GM19438 (cell line): ENCODE results near the gene EHD1.

ENCODE experiments used
- ATAC-seq: cut with Tn5 transposase; IDR thresholded peaks from one replicate; pipeline ENCODE4 v1.9.1; 2021; ENCODE audit warnings: low read depth; ENCODE audit not compliant: unreplicated experiment

The EHD1 gene

DNA sequence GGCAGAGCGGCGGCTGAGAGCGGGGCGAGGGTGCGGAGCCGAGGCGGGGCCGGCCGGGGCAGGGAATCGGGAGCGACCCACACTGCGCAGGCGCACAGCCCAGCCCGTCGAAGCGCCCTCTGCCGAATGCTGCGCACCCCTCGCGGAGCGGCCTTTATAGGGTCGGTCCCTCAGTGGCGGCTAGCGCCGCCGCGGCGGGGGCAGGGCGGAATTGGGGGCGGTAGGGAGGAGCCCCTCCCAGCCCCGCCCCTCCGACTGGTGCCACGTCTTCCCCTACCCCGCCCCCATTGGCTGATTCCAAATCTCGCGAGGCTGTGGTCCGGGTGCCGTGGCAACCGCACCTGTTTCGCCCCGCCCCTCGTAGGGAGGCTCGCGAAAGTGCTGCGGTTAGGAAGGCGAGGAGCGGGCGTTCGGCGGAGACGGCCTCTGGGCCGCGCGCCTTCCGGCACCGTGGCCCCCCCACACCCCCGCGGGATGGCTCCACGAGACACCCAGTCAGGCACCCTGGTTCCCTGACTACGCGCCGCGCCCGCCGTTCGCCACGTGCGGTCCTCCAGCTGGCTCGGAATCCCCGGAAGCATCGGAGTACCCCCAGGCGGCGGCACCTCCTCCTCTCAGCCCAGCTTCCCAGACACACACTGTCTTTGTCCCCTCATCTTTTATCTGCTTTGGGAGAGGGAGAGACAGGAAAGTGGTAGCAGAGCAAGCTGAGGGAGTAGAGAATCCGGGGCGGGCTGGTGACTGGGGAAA lies at the start of gene EHD1:
TSS of gene EHD1 (minus strand) at position 128 of the 750 bp plus-strand sequence. CDS start 157 bp downstream, outside the sequence.
- peak; percentile 47 for ATAC-seq

DNA sequence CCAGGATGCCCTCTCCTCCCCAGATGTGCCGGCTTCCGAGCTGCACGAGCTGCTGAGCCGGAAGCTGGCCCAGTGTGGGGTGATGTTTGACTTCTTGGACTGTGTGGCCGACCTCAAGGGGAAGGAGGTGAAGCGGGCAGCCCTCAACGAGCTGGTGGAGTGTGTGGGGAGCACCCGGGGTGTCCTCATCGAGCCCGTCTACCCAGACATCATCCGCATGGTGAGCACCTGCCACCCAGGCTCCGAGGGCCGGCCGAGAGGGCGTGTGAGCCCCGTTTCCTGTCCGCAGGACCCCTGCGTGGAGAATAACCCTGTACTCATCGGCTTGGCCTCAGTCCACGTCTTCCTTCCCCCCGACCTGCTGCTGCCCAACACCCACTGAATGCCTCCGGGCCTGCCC lies 48.3 kb upstream of the EHD1 start:
- no peak for ATAC-seq

DNA sequence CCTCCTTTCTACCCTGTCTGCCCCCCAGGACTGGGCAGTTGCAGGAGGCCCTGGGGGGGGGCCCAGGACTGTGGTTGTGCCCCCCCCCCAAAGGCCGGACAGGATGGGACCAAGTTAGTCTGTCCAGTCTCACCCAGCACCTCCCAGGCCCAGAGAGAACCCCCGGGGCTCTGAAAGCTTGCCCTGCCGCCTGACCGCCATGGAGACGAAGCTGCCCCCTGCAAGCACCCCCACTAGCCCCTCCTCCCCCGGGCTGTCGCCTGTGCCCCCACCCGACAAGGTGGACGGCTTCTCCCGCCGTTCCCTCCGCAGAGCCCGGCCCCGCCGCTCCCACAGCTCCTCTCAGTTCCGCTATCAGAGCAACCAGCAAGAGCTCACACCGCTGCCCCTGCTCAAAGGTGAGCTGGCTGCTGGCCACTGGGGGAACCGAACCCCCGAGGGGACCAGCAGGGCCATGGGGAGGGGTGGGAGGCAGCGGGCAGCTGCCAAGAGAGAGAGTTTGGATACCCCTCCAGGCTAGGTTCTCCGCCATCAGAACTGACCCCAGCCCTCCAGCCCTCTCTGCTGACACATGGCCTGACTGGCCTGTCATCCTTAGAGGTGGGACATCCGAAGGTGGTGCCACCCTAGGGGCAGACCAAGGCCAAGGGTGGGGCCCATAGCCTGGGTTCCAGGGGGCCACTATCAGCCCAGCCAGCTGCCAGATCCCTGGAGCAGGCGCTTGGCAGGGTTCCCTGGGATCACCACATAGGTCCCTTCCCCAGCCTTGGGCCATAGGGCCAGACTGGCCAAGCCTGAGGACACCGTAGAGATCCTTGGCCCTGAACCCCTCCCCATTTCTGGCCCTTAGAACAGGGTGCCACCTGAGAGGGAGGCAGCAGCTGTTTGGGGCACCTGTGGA lies 47.4 kb upstream of the EHD1 start:
- no peak for ATAC-seq

DNA sequence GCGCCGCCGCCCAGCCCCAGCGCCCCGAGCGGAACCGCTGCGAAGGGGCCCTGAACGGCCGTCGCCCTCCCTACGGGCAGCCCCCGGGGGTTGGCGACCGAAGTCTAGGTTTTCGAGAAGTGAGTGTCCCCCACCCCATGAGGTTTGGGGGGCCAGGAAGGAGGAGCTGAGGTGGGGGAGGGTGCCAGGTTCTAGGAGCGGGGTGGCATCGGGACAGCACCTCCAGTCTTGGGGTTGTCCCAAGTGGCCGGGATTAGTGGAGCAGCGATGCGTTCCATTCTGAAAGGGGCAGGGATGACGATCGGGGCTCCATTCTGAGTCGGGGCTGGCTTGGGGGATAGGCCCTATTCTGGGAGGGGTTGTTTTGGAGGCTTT lies 46.5 kb upstream of the EHD1 start:
- ATAC-seq = no peak

DNA sequence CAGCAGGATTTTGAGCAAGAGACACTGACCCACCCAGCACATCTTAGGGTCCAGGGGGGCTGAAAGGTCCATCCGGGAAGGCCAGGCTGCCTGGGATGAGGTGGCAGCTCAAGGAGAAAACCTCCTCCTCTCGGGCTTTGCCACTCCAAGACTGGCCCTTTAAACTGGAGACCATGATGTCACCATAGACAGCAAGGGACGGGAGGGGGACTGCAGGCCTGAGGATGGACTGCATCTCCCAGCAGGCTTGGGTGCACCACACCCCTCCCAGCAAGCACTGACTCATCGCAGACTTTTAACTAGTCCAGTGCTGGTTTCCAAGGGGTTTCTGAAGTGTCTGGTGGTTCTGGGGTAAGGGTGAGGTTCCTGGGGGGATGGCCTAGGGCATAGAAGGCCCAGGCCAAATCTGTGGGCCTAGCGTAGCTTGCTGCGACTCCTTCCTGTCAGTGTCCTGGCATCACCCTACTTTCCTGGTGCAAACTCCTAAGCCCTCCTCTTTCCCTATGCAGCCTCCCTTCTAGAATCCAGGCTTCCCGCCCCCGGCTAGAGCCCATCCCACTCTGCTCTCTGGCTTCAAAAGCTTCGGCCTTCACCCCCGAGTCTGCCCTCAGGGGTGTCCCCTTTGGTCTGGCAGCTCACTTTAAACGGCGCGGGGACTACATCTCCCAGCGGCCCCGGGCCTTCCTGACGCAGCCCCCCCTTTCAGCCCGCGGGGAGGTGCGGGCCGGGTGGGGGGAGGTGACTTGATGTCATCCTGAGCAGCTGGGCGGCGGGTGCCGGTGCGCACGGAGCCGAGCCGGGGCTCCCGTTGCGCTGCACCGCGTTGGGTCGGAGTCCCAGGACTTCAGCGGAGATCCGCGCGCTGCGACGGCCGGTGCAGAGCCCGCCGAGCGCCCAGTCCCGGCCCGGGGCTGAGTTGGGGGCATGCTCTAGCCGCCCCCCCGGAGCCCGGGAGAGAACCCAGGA lies 45.8 kb upstream of the EHD1 start, which contains the start of gene PPP2R5B:
TSS of gene PPP2R5B (plus strand) at position 746 of the 966 bp plus-strand sequence. CDS start 1,046 bp downstream, outside the sequence.
- peak; percentile 86 for ATAC-seq

DNA sequence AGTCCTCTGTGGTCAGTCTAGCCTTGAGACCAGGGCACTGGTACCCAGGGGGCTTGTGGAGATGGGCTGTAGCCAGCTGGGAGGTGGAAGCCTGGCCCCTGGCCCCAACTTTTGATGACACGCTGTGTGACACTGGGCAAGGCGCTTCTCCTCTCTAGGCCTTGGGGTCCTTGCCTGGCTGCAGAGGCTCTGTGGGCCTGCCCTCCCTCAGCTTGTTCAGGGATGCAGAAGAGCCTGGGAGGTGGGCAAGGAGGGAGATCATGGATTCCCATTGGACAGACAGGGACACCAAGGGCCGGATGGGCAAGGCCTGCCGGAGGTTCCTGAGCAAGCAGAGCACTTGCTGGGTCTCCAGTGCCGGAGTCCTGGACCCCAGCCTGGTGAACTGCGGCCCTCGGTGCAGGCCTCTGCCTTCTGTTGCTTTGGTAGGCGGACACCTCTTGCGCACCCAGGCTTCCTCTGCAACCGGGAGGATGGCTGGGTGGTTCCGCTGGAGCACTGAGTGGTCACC lies 44.8 kb upstream of the EHD1 start:
- ATAC-seq = no peak

DNA sequence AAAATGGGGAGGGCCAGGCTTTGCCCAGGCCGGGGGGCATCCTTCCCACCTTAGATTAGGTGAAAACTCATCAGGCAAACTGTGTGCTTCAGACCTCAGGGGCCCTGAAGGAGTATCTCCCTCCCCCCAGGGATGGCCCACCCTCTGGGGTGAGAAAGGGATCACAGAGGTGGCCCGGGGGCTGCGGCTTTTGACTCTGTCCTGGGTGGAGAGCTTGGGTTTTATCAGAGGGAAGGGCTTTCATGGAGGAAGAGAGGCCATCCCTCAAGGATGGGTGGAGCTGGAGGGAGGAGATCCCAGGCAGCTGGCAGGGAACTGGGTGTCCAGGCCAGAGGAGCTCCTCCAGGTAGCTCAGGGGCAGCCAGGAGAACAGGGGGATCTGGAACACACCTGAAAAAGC lies 43.0 kb upstream of the EHD1 start:
- ATAC-seq = no peak

DNA sequence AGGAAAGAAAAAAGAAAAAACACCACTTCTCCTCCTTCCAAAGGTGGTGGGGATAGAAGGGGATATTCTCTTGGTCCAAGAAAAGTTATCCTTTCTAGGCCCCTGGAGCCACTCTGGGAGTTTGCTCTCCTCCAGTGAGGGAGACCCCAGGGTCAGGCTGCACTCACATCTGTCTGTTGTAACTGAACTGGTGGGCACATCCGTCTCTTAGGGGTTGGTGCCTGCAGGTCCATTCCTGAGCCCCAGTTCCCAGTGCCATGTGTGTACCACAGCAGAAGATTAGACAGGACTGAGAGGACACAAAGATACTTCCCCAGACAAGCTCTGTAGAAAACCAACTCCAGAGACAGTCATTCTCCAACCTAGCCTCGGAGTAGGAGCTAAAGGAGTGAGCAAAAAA lies 41.7 kb upstream of the EHD1 start:
- no peak for ATAC-seq

DNA sequence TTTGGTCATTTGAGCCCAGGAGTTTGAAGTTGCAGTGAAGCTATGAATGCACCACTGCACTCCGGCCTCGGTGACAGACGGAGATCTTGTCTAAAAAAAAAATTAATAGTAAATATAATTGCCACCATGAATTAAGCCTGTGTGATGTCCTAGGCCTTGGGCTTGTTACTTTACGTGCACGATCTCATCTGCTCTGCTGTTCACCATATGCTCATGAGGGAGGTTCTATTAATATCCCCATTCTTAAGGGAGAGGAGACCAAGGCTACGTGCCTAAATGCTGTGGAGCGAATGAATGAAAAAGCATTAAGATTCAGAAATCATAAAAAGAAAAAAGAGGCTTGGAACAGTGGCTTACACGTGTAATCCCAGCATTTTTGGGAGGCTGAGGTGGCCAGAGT lies 41.2 kb upstream of the EHD1 start:
- ATAC-seq = no peak

DNA sequence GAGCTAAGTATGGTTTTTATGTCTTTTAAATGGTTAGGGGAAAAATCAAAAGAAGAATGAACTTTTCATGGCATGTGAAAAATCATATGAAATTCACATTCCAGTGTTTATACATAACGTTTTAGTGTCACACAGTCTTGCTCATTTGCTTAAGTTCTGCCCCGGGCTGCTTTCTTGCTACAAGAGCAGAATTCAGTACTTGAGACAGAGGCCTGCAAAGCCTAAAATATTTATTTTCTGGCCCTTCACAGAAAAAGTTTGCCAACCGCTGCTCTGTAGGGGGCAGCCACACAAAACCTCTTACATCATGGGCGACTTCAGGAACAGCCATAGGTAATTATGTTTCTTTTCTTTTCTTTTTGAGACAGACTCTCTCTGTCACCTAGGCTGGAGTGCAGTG lies 39.6 kb upstream of the EHD1 start:
- no peak for ATAC-seq

DNA sequence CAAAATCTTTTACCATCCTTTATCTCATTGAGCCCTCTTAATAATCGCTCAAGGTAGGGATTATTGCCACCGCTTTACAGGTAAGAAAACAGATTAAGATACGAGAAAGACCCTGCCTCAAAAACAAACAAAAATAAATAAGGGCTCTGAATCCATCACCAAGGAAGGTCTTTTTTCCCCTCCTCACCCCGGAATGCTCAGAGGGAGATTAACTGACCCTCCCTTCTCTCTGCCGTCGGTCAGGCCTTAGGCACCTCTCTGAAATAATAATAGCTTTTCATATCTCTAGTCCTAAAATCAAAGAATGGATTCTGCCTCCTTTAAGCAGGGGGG lies 39.2 kb upstream of the EHD1 start:
- no peak for ATAC-seq

DNA sequence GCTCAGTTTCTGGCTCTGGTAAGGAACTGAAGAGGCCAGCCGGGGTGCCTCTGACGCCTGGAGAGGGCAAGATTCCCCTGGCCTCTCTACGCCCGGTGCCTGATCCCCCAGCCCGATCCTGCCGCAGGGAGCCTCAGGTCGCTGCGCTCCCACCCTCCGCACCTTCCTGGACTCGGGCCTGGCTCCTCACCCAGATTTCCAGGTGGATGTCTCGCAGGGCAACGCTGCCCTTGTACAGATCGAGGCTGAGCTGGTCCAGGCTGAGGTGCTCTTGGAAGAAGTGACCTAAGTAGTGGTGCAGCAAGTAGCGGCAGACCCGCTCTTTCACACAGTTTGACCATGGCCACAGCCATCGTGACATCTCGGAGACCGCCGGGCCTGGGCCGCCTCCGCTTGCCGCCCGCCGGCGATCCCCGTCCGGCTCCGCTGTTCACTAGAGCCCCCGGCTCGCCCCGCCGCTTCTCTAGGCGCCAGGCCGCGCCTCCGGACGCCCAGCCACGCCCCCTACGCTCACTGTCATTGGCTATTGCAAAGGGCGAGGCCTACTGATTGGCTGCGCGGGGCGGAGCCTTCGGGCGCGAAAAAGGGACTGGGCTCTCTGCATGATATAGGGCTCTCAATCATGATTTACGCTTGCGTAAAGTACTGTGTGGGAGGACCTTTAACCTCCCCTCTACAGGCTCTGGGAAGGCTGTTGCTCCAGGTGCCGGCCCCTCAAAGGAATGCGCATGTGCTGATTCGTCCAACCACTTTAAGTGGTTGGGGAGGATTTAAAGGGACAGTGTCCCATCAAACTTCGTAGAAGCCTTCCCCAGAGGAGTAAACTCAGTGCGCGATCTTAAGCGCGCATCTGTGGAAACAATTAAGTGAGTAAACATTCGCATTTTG lies 38.6 kb upstream of the EHD1 start, which contains the start of gene ATG2A:
TSS of gene ATG2A (minus strand) at position 435 of the 888 bp plus-strand sequence. CDS start at position 361, 74 bp downstream.
- peak; percentile 94 for ATAC-seq

DNA sequence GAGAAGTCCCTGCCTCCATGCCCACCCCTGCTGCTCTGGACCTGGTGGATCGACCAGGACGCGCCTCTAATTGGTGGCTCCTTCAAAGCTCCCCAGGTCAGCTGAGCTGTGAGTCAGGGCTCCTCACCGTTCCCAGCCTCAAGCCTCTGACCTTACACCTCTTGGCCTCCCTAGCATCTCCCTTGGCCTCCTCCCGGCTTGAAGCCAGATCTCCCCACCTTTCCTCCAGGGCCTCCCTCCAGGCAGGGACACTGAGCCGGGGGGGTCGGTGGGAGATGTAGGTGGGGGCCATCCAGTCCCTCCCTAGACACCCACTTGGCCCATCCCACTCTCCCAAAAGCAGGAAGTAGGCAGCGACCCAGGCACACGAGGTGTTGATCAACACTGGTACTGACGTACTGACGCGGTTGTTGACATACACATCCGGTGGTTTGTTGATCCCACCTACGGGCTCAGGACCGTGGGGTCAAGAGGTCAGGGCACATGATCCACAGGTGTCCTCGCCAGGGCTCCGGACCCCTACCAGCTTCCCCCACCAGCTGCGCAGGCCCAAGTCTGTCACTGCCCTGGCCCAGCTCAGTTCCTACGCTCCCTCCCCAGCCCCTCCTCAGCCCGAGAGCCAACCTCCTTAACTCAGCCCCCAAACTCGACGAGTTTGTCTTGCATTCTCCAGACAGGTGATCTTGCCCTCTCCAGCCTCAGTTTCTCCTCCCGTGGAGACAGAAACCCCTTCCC lies 37.8 kb upstream of the EHD1 start:
- no peak for ATAC-seq

DNA sequence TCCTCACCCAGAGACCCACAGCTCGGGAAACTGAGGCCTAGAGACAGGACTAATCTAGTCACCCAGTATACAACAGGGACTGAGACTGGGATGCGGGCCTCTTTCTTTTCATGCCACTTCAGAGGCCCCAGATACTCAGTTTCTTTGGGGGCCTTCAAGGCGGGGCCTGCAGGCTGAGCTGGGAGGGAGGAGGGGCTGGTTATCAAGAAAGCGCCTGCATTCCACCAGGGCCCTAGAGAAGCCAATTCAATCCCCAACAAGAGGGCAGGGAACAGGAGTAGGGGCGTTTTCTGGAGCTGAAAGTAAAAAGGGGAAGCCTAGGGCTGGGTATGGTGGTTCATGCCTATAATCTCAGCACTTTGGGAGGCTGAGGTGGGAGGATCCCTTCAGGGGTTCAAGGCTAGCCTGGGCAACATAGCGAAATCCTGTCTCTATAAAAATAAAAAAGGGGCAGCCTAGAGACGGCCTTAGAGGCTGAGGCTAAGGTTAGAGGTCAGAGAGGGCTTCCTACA lies 37.0 kb upstream of the EHD1 start:
- no peak for ATAC-seq

DNA sequence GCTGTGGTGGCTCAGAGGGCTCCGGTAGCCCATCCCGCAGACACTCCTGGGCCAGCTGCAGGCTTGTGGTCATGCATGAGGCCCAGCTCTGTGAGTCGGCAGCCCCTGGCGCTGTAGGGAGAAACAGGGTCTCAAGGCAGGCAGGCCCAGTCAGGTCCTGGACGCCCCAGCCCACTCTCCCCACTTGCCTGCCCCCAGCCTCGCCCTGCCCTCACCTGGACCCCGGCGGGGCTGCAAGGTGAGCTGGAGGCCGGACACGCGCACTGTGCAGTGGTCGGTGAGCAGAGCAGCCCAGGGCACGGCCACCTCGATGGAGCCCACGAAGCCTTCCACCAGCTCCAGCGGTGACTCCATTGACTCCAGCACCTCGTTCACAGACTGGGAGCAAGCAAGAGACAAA lies 35.7 kb upstream of the EHD1 start:
- ATAC-seq = no peak

DNA sequence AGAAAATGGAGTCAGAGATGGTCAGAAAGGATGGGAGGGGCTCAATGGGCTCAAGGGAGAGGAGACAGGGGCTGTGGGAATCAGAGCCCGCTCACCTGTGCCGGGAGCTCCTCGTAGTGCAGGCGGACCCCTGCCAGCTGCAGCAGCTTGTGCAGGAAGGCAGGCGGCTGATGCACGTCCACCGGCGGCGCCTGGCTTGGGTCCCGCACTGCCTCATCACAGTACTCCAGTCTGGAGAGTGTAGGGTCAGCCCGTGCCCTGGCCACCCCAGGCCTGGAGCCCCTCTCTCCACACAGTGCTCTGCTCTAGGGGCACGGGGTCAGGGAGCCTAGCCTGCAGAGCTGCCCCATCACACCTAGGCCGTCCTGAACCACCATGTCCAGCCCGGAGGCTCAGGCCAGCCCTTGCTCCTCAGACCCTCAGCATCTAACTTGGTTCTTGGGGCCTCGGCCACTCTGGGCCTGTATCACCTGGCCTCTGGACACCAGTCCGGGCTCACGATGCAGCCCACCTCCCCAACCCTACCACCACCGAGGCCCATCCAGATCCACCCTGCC lies 34.8 kb upstream of the EHD1 start:
- no peak for ATAC-seq

DNA sequence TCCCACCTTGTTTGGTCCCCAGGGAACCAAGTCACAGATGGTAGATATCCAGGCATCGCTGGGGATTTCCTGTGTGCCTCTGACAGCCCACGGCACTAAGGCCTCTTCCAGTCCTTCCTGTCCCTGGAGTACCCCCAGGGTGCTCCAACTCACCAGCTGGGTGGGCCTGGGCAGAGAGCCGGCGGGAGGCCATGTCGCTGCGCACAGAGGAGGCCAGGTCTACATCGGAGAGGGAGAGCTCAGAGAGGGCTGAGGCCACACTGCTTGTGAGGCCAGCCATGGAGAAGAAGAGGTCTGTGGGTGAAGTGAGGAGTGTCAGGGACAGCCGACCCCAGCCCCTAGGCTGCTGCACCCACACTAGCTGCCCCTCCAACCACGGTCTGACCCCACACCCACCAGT lies 33.3 kb upstream of the EHD1 start:
- ATAC-seq = no peak

DNA sequence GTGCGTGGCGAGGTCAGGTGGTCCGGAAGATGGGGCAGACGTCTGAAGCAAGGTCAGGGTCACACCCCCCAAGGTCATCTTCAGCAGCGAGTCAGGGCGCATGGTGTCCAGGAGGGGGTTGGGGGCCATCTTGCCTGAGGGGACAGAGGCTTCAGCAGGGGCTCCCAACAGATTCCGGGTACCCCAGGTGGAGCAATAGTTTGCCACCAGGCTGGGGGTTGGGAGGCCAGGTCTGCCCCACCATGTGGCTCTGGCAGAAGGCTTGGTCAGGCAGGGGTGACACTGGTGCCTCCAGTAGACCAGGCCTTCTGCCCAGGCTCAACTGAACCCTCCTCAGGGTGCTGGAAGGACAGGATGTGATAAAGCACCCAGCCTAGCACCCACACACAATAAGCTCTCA lies 32.7 kb upstream of the EHD1 start:
- ATAC-seq = no peak
